ENCODE results near the gene ABCC8. TPM values are rescaled to one million over a fixed set of nuclear protein-coding genes. Genes with fewer than 3 reads are reported as not detected.

Gene ABCC8
- total RNA-seq = 1 to 10 TPM in 2 of 6 experiments, not detected in 4; 1.3 to 1.5 TPM
- long read RNA-seq = 0 reads

DNA sequence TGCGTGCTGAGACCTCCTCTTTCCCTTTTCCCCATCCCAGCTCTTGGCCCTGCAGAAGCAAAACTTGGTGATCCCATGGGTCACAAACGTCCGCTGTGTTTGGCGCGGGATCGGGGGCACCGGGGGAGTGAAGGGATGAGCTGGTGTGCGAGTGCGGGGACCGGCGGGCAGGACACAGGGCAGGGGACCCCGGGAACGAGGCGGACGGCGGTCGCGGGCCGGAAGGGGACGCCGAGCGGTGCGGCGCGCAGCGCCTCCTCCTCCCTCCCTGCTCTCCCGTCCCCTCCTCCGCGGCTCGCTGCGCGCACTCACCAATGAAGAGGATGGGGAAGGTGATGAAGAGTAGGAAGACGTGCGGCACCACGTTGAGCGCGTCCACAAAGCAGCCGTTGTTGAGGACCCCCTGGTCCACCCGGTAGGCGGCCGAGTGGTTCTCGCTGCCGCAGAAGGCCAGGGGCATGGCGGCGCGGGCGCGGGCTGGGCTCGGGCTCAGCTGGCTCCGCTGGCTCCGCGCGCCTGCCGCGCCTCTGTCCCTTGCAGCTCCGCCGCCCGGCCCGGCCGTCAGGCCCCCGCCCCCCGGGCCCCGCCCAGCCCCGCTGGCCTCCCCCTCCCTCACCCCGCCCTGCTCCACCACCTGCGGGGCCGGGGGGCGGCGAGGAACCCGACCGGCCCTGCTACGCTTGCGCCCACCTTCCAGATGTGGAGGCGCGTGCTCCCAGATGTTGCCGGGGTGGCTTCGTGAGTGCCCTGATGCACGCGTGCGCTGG, at the start of gene ABCC8:
Gene ABCC8, minus strand, starts transcription at position 529 of the 767 bp plus-strand sequence. Its CDS starts 69 bp downstream, at position 460.
- WGBS (ENCODE audit: insufficient coverage, low coverage, low lambda C conversion rate, missing lambda C conversion rate) = 0% methylated on average over 15 of the region's 80 CpGs
- no peak for DNase-seq
- intact Hi-C loops (cut with DNase I) = no loop called here
- Histone ChIP-seq H3K9me3 (no peaks in the 10 kb centered on the region), H3K4me3 (peak within 1 kb of the TSS in 1 of 3 donors; percentile 19), H3K27me3 (no peaks in the 10 kb centered on the region), H3K36me3 (no peaks in the 10 kb centered on the region), H3K27ac (no peak within 1 kb of the TSS), H3K4me1 (no peaks in the 10 kb centered on the region)
- TF ChIP-seq POLR2A (IDR thresholded peaks at IDR 0.05) = no peak
- TF ChIP-seq CTCF (IDR thresholded peaks at IDR 0.05) = no peak
- ATAC-seq = no peak

GRCh38 chr11:17526326-17526725, 49.7 kb upstream of the ABCC8 start:
- no peaks in the 10 kb centered on the region for H3K4me1 ChIP-seq
- DNase-seq = no peak
- no peaks in the 10 kb centered on the region for H3K36me3 ChIP-seq
- TF ChIP-seq POLR2A (IDR thresholded peaks at IDR 0.05) (no peak), CTCF (IDR thresholded peaks at IDR 0.05) (no peak)
- no peak overlapping the region for H3K27ac ChIP-seq
- 55% methylated on average over 2 of the region's 13 CpGs for WGBS (ENCODE audit: insufficient coverage, low coverage, low lambda C conversion rate, missing lambda C conversion rate)
- no peaks in the 10 kb centered on the region for H3K27me3 ChIP-seq
- no peak for ATAC-seq
- intact Hi-C loops (cut with DNase I) = no loop called here
- H3K9me3 ChIP-seq = no peaks in the 10 kb centered on the region
- no peak overlapping the region for H3K4me3 ChIP-seq

- no peaks in the 10 kb centered on the region for H3K36me3 ChIP-seq
- TF ChIP-seq POLR2A (IDR thresholded peaks at IDR 0.05) (no peak), CTCF (IDR thresholded peaks at IDR 0.05) (no peak)
- 86% methylated on average over 4 of the region's 4 CpGs for WGBS (ENCODE audit: insufficient coverage, low coverage, low lambda C conversion rate, missing lambda C conversion rate)
- H3K9me3 ChIP-seq = no peaks in the 10 kb centered on the region
- H3K27me3 ChIP-seq = no peaks in the 10 kb centered on the region
- intact Hi-C loops (cut with DNase I) = no loop called here
- no peak overlapping the region for H3K27ac ChIP-seq
- no peak for ATAC-seq
- H3K4me3 ChIP-seq = no peak overlapping the region
- DNase-seq = no peak
- H3K4me1 ChIP-seq = no peaks in the 10 kb centered on the region
Measured at GRCh38 chr11:17525570-17525969, 48.9 kb upstream of the ABCC8 start.

DNA sequence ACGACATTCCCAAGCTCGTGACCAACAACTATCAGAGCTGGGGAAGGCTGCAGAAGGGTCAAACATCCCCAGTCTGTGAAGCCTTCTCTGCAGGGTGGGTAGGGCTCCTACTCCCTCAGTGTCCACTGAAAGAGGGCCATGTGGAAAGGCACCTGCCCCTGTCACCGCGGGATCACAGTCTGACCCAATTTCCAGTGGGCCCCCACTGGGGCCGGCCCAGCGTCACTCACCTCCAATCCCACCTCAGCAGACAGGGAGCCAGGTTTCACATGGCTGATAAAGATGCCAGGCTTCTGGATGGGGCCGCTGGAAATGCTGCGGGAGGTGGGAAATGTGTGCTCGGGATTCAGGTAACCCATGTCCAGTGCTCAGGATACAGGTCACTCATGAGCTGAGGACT, 47.6 kb upstream of the ABCC8 start:
- intact Hi-C loops (cut with DNase I) = no loop called here
- Histone ChIP-seq H3K36me3 (no peaks in the 10 kb centered on the region), H3K9me3 (no peaks in the 10 kb centered on the region), H3K4me1 (no peaks in the 10 kb centered on the region), H3K4me3 (no peak overlapping the region), H3K27ac (no peak overlapping the region), H3K27me3 (no peaks in the 10 kb centered on the region)
- TF ChIP-seq CTCF (IDR thresholded peaks at IDR 0.05) (no peak), POLR2A (IDR thresholded peaks at IDR 0.05) (no peak)
- ATAC-seq (no peak), DNase-seq (no peak)
- WGBS (ENCODE audit: insufficient coverage, low coverage, low lambda C conversion rate, missing lambda C conversion rate) = 93% methylated on average over 3 of the region's 9 CpGs

All from right lobe of liver (tissue), 6 donors.